Measurements from ENCODE around the gene RGS12. TPM values are rescaled to one million over a fixed set of nuclear protein-coding genes. Genes with fewer than 3 reads are reported as not detected.

The RGS12 gene
- total RNA-seq, 1 experiment from 2014 or later: 16.9 TPM

DNA sequence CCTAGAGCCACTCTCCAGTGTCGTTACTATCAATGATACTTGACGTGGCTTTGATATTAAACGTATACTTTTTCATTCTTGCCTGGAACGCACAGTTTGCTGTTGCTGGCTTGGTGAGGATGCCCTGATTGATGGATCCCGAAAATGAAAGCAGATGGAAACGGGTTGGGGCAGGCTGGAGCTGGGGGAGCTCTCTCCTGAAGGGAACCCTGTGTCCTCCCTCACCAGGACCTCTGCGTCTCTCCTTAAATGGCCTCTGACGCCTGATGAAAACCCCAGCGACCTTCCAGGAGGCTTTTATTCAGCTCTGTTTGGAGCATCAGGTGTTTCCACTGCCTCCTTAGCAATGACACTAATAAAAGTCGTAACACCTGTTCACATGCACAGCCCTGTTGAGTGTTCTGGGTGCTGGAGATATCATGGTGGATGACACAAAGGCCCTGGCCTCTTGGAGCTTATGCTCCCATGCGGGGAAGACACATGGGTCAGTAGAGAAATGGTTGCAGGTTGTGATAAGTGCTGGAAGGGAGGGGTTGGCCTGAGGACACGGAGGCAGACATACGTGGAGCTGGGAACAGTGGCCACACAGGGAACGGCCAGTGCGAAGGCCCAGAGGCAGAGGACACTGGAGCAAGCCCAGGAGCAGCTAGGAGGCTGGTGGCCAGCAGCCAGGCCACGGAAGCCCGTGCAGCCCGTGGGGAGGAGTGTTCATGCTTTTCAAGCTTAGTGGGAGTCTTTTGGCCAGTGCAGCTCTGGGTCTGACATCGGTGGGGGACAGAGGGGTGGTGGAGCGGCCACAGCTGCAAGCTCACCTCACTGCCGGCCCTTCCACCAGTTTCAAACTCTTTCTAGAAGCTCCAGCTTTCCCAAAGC lies 36.4 kb upstream of the RGS12 start:
- Histone ChIP-seq H4K20me1 (ENCODE audit: control insufficient read depth, insufficient read depth, insufficient read length) (no peaks in the 10 kb centered on the region), H3K4ac (ENCODE audit: low read depth, low read length) (no peak overlapping the region), H2BK15ac (ENCODE audit: low read depth, low read length) (no peak overlapping the region), H2AK5ac (ENCODE audit: insufficient read length, low read length) (no peak overlapping the region), H3K9me3 (ENCODE audit: control insufficient read depth, low read depth, low read length) (no peaks in the 10 kb centered on the region), H4K8ac (replicated peaks; ENCODE audit: insufficient read length, low read depth, low read length) (no peak overlapping the region), H3K18ac (ENCODE audit: insufficient read length, low read depth, low read length) (no peak overlapping the region), H3K56ac (ENCODE audit: insufficient read length, low read depth, low read length) (no peak overlapping the region), H2AFZ (ENCODE audit: low read length) (no peak overlapping the region), H3K79me1 (ENCODE audit: insufficient read depth, low read depth, low read length, poor library complexity, severe bottlenecking) (no peaks in the 10 kb centered on the region), H3K9ac (ENCODE audit: extremely low read depth, insufficient read length, low read length) (no peak overlapping the region), H3K23ac (ENCODE audit: insufficient read length, low read depth, low read length) (no peak overlapping the region), H2BK20ac (ENCODE audit: low read depth, low read length, poor library complexity, severe bottlenecking) (no peak overlapping the region), H3T11ph (ENCODE audit: low read length) (no peak overlapping the region), H3K27ac (ENCODE audit: insufficient read length, low read depth, low read length) (no peak overlapping the region), H4K91ac (ENCODE audit: insufficient read length, low read depth, low read length) (no peak overlapping the region), H2BK12ac (ENCODE audit: insufficient read length, low read depth, low read length) (no peak overlapping the region), H3K4me2 (ENCODE audit: insufficient read depth, insufficient read length, low read length) (no peak overlapping the region), H3K14ac (ENCODE audit: insufficient read depth, low read length) (0 out of 2 replicates have a peak overlapping the region, but pooled peaks have one; percentile 2), H2BK5ac (ENCODE audit: insufficient read length, low read length) (no peak overlapping the region), H4K5ac (ENCODE audit: insufficient read length, low read depth, low read length) (no peak overlapping the region), H3K27me3 (ENCODE audit: insufficient read depth, low read length) (no peaks in the 10 kb centered on the region), H3K79me2 (ENCODE audit: insufficient read depth, low read length) (no peaks in the 10 kb centered on the region), H3K23me2 (ENCODE audit: insufficient read length, low read depth, low read length, poor library complexity, severe bottlenecking) (no peaks in the 10 kb centered on the region), H2BK120ac (ENCODE audit: low read depth, low read length, poor library complexity, severe bottlenecking) (no peak overlapping the region), H3K4me1 (ENCODE audit: insufficient read depth, low read length) (no peaks in the 10 kb centered on the region)
- Mint-ChIP-seq H3K36me3 (ENCODE audit: insufficient read depth in 1 of 3, low read depth in 3 of 3) (no peaks in the 10 kb centered on the region), H3K27ac (no peak overlapping the region; a peak in 1 of 7 replicates), H3K27me3 (ENCODE audit: low read depth) (no peaks in the 10 kb centered on the region), H3K4me3 (no peak overlapping the region), H3K9me3 (no peaks in the 10 kb centered on the region; a peak in 1 of 5 replicates), H3K4me1 (no peaks in the 10 kb centered on the region)
- peak; percentile 7 for DNase-seq
- no CpG with 5 or more reads among the region's 21 CpGs for WGBS (ENCODE audit: extremely low coverage, insufficient read length, low lambda C conversion rate)
- TF ChIP-seq, protein P1, sequence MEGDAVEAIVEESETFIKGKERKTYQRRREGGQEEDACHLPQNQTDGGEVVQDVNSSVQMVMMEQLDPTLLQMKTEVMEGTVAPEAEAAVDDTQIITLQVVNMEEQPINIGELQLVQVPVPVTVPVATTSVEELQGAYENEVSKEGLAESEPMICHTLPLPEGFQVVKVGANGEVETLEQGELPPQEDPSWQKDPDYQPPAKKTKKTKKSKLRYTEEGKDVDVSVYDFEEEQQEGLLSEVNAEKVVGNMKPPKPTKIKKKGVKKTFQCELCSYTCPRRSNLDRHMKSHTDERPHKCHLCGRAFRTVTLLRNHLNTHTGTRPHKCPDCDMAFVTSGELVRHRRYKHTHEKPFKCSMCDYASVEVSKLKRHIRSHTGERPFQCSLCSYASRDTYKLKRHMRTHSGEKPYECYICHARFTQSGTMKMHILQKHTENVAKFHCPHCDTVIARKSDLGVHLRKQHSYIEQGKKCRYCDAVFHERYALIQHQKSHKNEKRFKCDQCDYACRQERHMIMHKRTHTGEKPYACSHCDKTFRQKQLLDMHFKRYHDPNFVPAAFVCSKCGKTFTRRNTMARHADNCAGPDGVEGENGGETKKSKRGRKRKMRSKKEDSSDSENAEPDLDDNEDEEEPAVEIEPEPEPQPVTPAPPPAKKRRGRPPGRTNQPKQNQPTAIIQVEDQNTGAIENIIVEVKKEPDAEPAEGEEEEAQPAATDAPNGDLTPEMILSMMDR (conservative IDR thresholded peaks at IDR 0.05): no peak

Measured in H9 (cell line).